Measurements from ENCODE around the gene SRF. TPM values are rescaled to one million over a fixed set of nuclear protein-coding genes. Genes with fewer than 3 reads are reported as not detected.

Gene SRF
- total RNA-seq, 1 donor from 2014 or later, result 37.5 TPM

DNA sequence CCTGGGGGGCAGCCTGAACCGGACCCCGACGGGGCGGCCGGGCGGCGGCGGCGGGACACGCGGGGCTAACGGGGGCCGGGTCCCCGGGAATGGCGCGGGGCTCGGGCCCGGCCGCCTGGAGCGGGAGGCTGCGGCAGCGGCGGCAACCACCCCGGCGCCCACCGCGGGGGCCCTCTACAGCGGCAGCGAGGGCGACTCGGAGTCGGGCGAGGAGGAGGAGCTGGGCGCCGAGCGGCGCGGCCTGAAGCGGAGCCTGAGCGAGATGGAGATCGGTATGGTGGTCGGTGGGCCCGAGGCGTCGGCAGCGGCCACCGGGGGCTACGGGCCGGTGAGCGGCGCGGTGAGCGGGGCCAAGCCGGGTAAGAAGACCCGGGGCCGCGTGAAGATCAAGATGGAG lies 636 bp downstream of the SRF start:
- Mint-ChIP-seq H3K27ac (ENCODE audit: unreplicated experiment) (peak overlapping the region; percentile 95), H3K4me1 (peaks cover 39% of the 10 kb centered on the region), H3K4me3 (peak overlapping the region; percentile 89), H3K27me3 (ENCODE audit: low read depth) (no peaks in the 10 kb centered on the region), H3K9me3 (no peaks in the 10 kb centered on the region), H3K36me3 (ENCODE audit: low read depth) (no peaks in the 10 kb centered on the region)
- peak; percentile 36 for DNase-seq (ENCODE audit: low read depth, low spot score)
- TF ChIP-seq, protein P1, sequence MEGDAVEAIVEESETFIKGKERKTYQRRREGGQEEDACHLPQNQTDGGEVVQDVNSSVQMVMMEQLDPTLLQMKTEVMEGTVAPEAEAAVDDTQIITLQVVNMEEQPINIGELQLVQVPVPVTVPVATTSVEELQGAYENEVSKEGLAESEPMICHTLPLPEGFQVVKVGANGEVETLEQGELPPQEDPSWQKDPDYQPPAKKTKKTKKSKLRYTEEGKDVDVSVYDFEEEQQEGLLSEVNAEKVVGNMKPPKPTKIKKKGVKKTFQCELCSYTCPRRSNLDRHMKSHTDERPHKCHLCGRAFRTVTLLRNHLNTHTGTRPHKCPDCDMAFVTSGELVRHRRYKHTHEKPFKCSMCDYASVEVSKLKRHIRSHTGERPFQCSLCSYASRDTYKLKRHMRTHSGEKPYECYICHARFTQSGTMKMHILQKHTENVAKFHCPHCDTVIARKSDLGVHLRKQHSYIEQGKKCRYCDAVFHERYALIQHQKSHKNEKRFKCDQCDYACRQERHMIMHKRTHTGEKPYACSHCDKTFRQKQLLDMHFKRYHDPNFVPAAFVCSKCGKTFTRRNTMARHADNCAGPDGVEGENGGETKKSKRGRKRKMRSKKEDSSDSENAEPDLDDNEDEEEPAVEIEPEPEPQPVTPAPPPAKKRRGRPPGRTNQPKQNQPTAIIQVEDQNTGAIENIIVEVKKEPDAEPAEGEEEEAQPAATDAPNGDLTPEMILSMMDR (conservative IDR thresholded peaks at IDR 0.05), result no peak

DNA sequence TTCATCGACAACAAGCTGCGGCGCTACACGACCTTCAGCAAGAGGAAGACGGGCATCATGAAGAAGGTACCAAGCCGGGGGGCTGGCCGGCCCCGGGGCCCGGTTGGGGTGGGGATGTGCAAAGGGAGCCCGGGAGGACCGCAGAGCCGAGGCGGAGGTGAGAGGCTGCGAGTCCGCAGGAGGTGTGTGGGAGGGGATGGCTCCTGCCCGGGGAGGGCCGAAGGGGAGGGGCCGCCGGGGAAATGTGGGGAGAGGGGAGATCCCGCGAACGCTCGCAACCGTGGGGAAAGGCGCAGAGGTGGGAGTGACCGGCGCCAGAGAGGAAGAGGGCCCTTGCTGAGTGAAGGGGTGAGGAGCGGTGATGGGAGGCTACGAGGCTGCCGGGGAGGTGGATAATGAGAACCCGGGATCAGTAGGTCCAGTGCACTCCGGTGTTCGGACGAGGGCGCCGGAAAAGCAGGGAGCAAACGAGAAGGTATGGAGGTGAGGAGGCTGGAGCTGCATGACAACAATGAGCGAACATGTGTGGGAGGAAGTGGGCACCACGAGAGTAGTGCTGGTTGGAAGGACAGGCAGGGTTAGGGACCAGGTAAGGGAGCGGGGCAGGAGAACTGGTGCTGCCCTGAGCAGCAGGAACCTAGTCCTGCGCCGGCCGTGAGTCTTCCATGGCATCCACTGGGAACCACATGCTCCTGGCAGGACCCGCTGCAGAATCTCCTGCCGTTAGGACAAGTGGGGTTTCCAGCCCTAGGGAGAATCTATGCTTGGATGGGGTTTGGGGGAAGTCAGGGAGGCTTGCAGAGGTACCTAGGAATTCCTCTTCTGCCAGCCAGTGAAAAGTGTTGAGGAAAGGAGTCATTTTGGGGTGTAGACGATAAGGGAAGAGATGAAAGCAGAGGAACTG lies 1.3 kb downstream of the SRF start:
- H3K4me3 Mint-ChIP-seq, result peak overlapping the region; percentile 89
- peak overlapping the region; percentile 95 for H3K27ac Mint-ChIP-seq (ENCODE audit: unreplicated experiment)

GRCh38 chr6:43173591-43174262 lies 2.7 kb downstream of the SRF start:
- no peak for DNase-seq (ENCODE audit: low read depth, low spot score)
- no peaks in the 10 kb centered on the region for H3K9me3 Mint-ChIP-seq
- H3K4me1 Mint-ChIP-seq, result peaks cover 39% of the 10 kb centered on the region
- peak overlapping the region; percentile 89 for H3K4me3 Mint-ChIP-seq
- no peaks in the 10 kb centered on the region for H3K27me3 Mint-ChIP-seq (ENCODE audit: low read depth)
- TF ChIP-seq, protein P1 (conservative IDR thresholded peaks at IDR 0.05), result no peak
- peaks cover 5% of the 10 kb centered on the region for H3K36me3 Mint-ChIP-seq (ENCODE audit: low read depth)
- peak overlapping the region; percentile 88 for H3K27ac Mint-ChIP-seq (ENCODE audit: unreplicated experiment)

More for the DNA sequence above, 1.3 kb downstream of the SRF start:
- DNase-seq (ENCODE audit: low read depth, low spot score), result peak; percentile 33
- H3K27me3 Mint-ChIP-seq (ENCODE audit: low read depth), result no peaks in the 10 kb centered on the region
- no peaks in the 10 kb centered on the region for H3K36me3 Mint-ChIP-seq (ENCODE audit: low read depth)
- TF ChIP-seq, protein P1 (conservative IDR thresholded peaks at IDR 0.05), result no peak
- peaks cover 39% of the 10 kb centered on the region for H3K4me1 Mint-ChIP-seq
- H3K9me3 Mint-ChIP-seq, result no peaks in the 10 kb centered on the region

GRCh38 chr6:43174263-43175112 lies 3.4 kb downstream of the SRF start:
- Mint-ChIP-seq H3K4me1 (peaks cover 39% of the 10 kb centered on the region), H3K27ac (ENCODE audit: unreplicated experiment) (peak overlapping the region; percentile 97), H3K27me3 (ENCODE audit: low read depth) (no peaks in the 10 kb centered on the region), H3K4me3 (peak overlapping the region; percentile 89), H3K9me3 (no peaks in the 10 kb centered on the region), H3K36me3 (ENCODE audit: low read depth) (peaks cover 5% of the 10 kb centered on the region)
- DNase-seq (ENCODE audit: low read depth, low spot score), result peak; percentile 90
- TF ChIP-seq, protein P1 (conservative IDR thresholded peaks at IDR 0.05), result peak; percentile 26

All from neural crest cell (in vitro differentiated cells).